Activated CD4-positive, CD25-positive, alpha-beta regulatory T cell treated with anti-CD3 and anti-CD28 coated beads, Interleukin-2, amount 50 U/mL, for 24 hours (primary cell): ENCODE results near the gene NTM.
"Not testable (repeated sequence)": the region's sequence is repeated elsewhere in the genome, so short reads cannot be mapped to it uniquely, and the experiment has no call there.

Source experiments
- ATAC-seq, 2 donors: fragments of 150-1000 bp; cut with Tn5 transposase; one replicate each; pipeline ENCODE4 v1.10.0; 2021; ENCODE audit warnings: mild to moderate bottlenecking in 1 of 2, moderate library complexity in 1 of 2

NTM gene

DNA sequence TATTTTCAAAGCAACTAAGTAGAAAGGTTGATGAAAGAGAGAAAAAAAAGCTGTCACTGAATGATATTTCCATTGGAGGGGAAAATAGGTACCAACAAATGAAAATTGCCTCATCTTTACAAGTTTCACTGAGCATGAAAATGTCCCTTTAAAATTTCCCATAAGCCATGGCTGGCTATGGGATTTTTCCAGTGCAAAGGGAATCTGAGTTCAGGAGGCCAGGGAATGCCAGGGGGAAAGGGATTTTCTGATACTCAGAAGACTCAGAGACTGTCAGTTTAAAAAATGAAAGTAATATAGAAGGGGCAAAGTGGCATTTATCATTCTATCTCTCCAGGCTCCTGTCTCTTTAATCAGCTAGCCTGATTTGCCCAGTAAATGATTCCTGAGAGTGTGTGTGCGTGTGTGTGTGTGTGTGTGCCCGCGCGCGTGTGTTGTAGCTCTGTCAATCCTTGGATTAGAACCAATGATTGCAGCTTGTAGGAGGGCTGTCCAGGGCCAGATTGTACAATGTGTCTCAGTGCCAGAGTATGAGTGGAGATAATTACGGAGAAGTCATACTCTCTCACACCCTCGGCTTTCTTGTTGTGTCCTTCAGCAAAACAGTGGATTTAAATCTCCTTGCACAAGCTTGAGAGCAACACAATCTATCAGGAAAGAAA lies at the start of gene NTM:
TSS of gene NTM (plus strand) at position 526 of the 662 bp plus-strand sequence.
- no peak for ATAC-seq

DNA sequence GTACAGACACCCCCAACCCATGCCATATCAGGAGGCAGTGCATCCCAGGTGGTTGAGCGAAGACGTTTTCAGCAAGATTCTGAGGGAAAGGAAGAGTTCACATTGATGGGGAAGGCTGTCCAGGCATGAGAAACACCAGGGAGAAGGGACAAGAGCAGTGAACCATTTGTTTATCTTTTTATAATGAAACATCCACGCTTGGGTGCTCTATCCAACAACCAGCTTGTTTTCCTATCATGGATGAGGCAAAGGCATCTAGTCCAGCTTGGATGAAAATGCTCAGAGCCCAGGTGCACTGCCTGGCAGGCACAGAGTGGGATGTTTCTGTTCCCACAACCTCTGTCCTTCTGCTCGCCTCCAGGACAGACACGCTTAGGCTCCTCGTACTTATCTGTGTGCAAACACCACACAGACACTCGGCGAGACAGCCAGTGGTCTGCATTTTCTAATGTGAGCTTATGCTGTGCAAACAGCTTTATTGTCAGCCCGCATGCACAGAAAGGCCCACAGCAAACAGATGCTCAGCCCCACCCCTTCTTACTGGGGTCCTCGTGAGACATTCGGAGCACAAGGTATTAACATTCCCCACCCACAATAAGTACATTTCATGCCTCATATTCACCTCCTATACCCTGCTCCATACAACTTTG lies 45.4 kb upstream of the NTM start:
- no peak for ATAC-seq

DNA sequence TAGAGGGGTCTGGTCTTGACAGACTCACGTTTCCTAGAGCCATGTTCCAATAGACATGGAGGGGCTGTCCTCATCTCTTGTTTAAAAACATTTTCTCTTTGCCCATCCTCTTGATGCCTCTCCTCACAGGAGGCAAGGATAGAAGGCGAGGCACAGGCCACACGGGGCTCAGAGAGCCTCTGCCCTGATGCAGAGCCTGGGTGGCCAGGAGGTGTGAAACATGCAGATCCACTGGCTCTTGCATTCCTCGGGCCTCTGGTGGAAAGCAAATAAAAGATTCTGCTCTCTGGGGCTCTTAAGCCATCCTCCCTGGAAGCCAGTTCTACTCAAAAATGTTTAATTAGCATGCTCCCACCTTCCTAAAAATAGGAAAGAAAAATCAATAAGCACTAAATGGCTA lies 43.6 kb upstream of the NTM start:
- no peak for ATAC-seq

DNA sequence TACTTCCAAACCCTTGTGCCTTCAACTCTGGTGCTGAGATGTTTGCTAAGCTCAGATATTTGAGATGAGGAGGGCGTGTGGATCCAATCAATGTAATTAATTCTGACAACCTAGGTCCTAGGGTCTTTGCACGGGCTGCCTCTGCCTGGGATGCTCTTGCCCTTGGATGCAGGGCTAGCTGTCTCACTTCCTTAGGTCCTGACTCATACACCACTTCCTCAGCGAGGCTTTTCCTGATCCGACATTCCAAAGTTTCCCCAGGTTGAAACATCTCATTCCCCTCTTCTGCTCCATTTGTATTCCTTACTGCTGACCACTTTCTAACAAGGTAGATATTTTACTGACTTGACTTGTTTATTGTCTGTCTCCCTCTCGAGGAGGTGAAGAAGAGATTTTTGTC lies 43.0 kb upstream of the NTM start:
- ATAC-seq, result no peak

DNA sequence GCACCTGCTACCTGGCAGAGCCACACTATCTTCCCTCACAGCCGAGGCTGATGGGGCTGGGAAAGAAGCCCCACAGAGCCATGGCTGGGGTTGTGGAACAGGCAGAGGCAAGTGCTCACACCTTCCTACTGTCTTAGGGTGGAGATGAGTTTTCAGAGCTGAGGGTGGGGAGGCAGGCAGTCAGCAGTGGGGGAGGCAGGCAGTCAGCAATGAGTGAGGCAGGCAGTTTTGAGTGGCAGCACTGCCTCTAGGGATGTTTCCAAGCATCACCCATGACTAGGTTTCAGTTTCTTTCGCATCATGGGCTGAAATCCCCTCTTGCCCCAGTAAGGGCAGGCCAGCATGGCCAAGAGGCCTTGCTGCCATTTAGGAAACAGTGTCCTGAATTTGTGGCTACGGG lies 41.6 kb upstream of the NTM start:
- no peak for ATAC-seq

DNA sequence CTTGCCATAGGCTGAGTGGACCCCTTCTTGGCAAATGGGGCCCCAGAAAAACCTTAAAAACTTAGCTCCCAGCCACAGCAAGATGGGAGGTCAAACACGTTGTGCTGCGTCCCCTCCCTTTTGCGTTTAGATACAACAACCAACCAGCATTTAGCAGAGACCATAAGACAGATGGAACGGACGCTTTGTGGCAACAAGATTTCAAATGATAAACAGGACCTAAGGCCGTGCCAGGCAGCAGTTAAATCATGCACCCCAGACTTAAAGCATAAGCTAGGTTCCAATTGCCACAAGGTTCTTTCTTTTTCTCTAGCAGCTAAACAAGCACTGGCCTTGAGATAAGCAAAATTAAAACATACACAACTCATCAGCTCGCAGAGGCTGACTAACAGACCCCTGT lies 39.4 kb upstream of the NTM start:
- ATAC-seq, result no peak

DNA sequence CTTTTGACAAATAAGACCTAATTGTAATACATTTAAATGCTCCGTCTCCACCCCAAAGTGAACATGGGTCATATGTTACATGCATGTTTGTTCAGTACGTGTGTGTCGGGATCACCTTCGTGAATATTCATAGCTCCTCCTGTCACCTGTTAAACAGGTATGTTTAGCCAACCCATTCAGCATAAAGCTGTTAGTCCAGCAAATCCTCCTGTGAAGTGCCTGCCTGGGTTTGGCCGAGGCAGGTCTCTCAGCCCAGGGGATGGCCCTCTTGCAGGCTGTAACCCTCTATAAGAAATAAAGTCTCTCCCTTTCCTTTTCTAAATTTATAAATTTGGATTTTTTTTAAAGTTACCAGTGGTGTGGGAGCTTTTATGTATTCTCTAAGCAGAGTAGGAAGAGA lies 38.9 kb upstream of the NTM start:
- ATAC-seq, result no peak

DNA sequence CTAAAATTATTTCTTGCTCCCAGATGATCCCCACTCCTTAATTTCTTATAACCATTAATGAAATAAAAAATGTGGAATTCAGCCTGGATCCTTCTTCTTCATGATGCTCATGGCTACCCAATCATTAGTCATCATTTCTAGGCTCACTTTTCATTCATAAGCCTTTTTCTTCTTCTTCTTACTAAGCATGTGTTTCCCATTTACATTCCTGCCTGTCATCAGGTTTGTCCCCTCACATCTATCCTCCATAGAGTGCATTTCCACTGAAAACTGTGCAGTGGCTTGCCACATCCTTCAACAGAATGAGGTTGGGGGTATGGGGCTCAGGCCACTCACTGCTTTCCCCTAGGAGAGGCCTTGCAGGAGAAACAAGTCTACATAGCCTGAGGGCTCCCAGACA lies 35.8 kb upstream of the NTM start:
- ATAC-seq, result no peak

DNA sequence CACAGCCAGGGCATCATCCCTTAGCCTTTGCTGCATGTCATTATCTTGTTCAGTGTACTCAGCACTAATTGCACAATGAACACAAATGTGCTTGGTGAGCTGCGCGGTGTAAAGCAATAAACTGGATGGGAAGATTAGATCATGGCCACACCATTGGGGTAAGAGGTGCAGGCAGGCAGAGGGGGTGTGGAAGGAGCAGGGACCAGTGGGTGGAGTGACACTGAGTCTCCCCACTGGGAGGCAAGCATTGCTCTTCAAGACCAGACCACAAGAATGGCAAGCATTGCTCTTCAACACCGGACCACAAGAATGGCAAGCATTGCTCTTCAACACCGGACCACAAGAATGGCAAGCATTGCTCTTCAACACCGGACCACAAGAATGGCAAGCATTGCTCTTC lies 28.5 kb upstream of the NTM start:
- not testable (repeated sequence) for ATAC-seq

DNA sequence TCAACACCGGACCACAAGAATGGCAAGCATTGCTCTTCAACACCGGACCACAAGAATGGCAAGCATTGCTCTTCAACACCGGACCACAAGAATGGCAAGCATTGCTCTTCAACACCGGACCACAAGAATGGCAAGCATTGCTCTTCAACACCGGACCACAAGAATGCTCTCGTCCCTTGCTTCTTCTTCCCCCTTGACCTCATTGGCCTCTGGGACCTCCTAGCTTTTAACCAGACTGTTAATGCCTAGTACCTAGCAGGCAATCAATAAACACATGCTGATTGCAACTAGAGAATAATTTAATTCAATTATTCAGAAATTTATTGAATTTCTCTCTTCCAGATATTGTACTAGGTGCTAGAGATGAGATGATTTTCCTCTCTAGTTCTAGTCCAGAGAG lies 28.0 kb upstream of the NTM start:
- not testable (repeated sequence) for ATAC-seq

DNA sequence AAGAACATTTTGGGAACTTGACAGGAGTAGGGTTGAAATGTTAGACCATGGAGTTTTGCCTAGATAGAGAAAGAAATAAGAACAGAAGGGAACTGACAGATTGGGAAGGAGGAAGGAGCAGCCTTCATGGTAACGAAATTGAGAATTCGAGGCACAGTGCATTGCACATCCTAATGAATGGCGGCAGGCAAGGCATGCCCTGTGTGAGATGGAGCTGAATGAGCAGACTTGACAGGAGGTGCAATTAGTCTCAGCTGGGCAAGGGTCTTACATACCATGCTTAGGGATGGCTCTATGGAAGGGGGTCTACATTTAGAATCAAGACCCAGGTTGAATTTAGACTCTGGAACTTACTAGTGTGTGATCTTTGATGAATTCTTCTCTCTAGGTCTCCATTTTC lies 25.0 kb upstream of the NTM start:
- no peak for ATAC-seq

DNA sequence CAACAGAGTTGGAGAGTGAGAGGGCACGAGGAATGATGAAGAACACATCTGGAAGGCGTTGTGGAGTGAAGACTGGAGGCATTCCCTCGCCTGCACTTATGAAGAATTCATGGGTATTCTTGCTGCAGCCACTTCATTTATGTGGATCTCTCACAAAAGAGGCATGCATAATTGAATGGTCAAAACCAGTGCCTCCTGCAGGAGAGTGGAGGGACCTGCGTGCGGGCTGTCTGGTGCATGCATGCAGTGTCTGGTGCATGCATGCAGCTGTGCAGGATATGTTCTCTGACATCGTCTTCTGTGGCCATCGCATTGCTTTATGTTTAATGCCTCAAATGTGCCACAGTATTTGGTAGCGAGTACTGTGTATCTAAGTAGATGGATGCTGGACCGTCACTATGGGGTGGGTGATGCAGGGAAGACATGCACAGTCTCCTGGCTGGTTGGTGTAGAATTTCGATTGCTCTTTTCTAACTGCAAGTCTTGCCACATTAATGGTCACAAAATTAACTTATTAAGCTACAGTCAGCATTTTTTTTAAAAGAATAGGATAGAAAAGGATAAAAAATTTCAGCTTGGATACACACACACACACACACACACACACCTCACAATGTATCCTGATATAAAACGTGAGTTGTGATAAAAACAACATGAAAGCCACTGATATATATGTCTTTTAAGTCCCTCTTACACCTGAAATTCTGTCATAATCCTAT lies 20.9 kb upstream of the NTM start:
- ATAC-seq, result no peak

DNA sequence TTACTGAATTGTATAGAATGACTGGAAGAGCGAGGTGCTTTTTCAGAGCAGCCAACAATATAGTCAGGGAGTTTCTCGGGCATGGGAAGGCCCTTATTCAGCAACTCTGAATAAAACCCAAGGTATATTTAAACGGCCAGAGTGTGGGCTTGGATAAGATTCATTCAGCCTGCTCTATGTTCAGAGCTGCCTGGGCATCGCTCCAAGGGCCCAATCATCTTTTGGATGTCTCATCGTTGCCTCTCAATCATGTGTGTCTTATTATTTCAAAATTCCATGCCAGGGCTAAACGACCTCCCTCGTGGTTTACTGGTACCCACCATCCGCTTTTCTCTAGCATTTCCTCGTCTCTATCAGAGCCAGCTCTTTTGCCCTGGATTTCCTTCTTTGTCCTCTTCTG lies 19.5 kb upstream of the NTM start:
- ATAC-seq, result no peak

DNA sequence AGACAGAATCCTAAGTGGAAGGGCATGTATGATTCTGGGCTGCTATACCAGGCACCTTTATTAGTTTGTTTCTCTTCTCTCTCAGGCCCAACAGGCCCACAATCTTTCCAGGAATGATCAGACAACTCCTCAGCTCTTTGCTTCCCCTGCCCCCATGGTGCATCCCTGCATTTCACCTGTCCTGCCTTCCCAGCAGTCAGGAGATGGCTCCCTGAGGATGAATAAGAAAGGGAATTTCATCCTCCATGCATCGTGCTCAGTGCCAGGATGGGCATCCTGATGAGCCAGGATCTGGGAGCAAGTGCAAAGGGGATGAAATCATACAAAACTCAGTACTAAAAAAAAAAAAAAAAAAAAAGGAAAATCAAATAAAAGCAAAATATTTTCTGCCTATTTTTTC lies 18.6 kb upstream of the NTM start:
- ATAC-seq, result no peak

DNA sequence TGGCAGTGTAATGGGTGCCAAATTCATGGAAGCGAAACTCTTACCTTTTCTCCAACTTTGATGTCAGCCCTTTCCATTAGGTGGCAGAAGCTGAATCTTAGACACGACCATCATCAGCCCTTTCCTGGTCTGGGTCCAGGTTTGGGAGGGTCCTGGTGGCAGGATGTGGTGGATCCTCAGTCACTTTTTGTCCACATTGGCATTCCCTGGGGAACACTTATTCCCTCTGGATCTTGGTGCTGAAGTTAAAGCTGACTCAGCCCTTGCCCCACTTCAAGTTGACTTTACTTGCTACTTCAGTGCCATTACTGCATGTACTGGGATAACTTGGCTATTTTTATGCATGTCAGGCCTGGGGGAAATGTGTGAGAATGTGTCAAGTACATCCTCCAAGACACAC lies 16.6 kb upstream of the NTM start:
- no peak for ATAC-seq

DNA sequence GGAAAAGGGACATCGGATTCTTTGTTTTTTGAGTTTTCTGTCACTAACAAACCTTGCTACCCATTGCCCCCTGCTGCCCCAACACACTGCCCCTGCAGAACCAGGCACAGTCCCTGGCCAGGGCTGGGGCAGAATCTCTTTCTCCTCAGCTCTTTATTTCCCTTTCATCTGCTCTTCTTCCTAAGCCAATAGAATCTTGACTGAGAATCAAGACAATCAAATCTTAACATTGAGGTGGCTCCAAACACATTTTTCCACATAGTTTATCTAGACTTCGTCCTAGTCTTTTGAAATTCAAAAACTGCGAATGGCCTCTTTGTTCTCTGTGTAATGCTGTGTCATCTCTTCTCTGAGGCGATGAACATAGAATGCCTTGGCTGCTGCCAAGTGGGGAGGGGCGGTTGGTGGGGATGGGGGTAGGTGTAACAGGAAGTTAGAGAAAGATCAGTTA lies 16.1 kb upstream of the NTM start:
- no peak for ATAC-seq

DNA sequence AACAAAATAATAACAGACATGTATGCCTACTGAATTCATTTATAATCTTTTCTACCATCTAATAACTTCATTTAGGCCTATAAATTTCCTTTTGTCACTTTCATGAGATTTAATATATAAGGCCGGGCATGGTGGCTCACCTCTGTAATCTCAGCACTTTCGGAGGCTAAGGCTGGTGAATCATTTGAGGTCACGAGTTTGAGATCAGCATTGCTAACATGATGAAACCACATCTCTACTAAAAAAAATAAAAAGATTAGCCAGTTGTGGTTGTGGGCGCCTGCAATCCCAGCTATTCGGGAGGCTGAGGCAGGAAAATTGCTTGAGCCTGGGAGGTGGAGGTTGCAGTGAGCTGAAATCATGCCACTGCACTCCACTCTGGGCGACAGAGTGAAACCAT lies 14.2 kb upstream of the NTM start:
- no peak for ATAC-seq

DNA sequence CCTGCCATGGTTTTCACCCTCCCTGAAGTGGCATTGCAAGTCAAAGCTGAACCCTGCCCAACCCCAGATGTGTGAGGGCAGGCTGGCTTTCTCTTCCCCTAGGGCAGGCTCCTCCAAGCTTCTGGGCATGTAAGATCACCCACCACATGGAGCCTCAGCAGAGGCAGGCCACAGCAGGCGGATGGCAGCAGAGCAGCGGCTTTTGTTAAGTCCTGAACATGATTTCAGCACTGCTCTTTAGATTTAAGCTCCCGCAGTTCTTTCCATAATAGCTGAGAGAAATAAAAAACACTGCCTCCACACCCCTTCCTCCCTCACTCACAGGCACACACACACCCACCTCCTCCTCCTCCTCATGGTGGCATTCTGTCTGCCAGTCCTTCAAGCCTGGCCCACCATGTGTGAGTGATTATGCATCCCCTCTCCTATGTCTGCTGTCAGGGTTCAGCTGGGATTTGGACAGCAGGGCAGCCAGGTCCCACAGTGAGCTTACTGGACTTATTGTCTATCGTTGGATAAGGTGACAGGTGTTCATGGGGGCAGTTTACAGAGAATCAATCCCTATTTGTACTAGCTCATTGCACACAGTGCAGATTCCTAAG lies 5.0 kb upstream of the NTM start:
- ATAC-seq, result no peak

DNA sequence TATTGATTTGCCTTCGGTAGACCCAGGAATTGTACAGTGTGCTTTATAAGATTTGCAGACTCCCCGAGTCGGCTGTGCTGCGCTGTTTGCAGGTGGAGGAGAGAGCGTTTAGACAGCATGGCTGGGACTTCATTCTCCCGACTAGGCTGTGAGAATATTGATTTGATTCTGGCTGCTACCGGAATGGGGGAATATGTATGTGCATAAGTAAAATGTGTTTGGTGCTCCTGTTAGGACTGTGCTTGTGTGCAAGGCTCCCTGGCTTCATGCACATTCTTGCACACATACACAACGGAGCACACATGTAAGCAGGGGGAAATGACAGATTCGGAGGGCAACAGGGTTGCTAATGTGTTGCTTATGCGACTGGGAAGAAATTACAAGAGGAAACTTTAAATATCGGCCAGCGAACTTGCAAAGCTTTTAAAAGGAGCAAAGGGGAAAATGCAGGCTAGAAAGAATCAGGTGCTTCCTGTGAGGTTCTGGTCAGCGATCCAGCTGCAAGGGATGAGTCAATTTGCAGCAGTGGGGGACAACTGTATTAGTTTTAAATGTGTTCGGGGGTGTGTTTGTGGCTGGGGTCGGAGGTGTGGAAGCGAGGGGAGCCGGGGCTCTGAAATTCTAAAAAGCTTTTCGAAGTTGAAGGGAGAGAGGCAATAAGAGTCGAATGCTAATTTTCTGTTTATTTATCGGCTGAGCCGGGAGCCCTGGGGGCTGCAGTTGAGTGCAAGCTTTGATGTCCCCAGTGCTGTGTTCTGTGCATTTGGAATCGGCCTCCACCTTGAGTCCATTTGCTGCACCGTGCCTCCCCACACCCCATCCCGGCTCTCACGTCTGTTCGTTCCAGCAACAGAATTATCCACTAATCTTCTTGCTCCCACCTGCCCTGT lies 731 bp downstream of the NTM start:
- ATAC-seq, result no peak

DNA sequence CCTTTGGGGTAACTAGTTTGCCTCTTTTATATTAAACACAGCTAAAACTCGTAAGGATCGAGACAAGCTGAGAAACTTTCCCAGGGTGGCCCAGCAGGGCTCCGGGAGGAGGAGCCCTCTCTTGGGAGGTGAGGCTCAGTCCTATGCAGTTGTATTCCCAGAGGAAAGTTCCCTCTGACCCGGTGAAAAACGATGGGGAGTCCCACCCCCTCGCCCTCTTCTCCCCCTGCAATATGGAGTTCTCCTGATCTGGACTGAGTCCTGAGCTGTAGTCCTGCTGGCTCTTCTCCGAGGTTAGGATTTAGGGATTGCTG lies 1.3 kb downstream of the NTM start:
- ATAC-seq, result no peak

DNA sequence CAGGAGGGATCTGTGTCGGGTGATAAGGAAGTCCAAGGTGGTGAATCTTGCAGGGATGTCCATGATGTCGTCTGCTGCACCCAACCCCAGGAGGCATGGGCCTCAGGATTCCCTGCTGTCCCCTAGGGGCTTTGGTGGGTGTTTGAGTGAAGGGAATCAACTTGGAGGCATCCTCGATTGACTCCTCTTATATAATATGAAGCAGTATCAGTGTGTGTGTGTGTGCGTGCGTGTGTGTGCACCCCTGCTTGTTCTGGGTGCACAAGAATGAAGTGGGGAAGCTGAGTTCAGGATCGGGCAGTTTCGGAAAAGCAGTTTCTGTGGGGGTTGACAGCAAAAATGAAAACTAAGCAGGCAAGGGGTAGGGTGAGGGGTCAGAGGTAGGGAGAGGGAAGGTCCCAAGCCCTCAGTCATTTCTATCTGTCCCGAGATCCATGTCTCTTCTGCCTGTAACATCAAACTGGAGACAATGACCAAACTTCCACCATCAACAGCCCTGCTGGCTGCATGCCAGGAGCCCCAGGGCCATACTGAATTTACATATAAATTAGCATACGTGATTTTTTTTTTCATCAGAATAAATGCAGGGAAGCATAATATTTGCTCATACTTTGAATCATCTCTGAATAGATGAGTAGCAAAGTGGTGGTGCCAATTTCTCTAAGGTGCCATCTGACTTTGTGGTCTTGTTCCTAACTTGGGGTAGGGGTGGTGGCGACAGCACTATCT lies 2.0 kb downstream of the NTM start:
- no peak for ATAC-seq

DNA sequence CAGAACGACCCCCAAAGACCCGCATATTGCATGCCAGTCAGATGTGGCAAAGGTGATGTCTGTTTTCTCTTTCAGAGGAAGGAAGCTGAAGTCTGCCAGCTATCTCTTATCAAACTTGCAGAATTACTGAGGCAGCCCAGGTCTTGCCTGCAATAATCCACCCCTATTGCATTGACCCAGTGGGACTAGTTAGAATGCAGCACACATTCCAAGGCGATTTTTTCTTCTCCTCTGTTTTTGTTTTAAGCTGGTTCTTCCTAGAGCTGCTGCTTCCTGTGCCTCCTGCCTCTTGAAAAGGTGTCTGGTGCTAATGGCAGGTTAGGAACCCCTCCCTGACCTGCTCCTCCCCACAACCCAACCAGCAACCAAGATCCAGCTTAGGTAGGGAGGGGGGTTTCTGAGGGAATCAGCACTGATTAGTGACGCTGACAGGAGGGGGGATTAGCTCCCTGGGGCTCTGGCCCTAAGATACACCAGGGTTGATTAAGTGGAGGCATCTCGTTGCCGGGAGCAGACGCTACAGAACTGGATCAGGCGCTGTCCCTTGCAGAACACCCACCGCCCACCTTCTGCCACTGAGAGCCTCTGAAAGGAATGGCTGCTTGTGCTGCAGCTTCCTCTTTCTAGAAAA lies 2.8 kb downstream of the NTM start:
- ATAC-seq, result no peak
